Measurements from ENCODE around the gene MTFP1. TPM values are rescaled to one million over a fixed set of nuclear protein-coding genes. Genes with fewer than 3 reads are reported as not detected.
"Not testable (repeated sequence)": the region's sequence is repeated elsewhere in the genome, so short reads cannot be mapped to it uniquely, and the experiment has no call there.

MTFP1 gene
- polyA plus RNA-seq (ENCODE audit: insufficient read length), result 5.4 TPM

DNA sequence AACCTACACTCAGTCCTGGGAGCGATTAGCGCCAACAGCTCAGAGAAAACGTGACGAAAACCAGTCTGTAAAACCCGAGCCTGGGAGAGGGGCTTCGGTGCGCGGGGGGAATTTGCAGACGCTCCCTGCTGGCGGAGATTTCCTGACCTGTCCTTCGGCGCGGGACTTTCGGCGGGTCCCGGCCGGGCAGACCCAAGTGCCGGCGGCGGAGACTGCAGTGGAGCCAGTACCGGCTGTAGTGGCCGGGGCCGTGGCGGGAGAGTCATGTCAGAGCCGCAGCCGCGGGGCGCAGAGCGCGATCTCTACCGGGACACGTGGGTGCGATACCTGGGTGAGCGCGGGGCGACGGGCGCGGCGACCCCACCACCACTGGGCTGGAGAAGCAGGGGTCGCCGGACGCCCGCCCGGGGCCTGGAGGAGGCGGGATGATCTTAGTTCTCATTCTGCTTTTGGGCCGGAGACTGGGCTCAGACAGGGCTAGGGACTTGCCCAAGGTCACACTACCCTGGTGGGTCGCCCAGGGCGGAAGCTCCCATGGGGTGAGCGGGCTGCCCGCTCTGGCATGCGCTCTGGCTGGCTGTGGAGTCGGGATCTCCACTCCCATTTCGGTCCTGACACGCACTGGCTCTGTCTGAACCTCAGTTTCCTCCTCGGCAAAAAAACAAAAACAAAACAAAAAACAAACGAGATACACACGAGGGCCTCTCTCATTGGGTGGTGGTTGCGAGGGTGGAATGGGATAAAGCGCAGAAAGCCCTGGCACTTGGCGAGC, at the start of gene MTFP1:
Gene MTFP1, plus strand, starts transcription at position 153 of the 772 bp plus-strand sequence. Its CDS starts 112 bp downstream, at position 265.
- no peak for DNase-seq (ENCODE audit: low read depth)

DNA sequence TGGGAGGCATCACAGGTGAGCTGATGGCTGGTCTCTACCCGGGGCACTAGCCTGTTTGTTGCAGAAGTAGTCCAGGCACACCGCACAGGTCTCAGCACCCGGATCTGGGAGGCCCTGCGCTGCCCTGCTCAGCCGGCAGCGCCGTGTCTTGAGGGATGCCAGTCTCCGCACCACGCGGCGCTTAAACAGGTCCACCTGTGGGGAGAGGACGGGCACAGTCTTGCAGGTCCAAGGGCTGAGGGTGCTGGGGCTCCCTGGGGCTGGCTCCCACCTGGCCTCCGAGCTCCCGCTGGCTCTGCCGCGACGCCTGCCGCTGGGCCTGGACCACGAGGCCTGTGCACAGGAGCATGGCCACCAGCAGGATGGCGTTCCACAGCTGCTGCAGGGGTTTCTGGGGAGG, 45.6 kb upstream of the MTFP1 start:
- DNase-seq (ENCODE audit: low read depth), result no peak

GRCh38 chr22:30381264-30381663, 44.3 kb upstream of the MTFP1 start:
- no peak for DNase-seq (ENCODE audit: low read depth)

GRCh38 chr22:30382340-30382739, 43.2 kb upstream of the MTFP1 start:
- DNase-seq (ENCODE audit: low read depth), result no peak

DNA sequence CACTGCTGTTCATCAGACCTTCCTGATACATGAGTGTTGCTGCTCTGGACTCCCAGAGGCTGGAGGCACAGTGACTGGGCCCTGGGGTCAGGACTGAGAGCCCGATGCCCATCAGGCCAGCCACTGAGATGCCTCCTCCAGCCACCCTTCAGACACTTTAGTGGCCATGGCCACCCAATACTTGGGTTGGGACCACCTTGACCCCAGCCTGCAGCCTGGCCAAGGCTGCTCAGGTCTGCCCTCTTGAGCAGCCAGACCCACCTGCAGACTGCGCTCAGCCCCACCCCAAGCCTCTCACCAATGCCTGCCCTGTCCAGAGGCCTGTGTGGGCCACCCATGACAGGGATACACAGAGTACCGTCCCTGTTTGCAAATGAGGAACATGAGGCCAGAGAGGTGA, 42.5 kb upstream of the MTFP1 start:
- no peak for DNase-seq (ENCODE audit: low read depth)

DNA sequence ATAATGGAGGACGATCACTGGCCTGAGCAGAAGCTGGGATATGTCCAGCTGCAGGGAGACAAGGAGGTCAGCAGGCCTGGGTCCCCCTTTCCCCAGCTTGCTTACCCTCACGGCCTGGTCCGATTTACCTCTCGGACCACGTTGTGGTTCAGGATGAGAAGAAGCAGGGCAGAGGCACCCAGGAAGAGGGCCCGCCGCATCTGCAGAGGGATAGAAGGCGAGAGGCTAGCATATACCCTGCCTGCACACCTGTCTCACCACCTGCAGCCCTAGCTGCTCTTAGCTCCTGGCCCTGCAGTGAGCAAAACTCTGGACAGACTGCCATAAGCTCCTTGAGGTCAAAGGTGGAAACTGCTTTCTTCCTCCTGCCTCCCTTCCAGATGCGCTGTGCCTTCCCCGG, 39.6 kb upstream of the MTFP1 start:
- DNase-seq (ENCODE audit: low read depth), result no peak

GRCh38 chr22:30386608-30386959, 39.0 kb upstream of the MTFP1 start:
- DNase-seq (ENCODE audit: low read depth), result no peak

DNA sequence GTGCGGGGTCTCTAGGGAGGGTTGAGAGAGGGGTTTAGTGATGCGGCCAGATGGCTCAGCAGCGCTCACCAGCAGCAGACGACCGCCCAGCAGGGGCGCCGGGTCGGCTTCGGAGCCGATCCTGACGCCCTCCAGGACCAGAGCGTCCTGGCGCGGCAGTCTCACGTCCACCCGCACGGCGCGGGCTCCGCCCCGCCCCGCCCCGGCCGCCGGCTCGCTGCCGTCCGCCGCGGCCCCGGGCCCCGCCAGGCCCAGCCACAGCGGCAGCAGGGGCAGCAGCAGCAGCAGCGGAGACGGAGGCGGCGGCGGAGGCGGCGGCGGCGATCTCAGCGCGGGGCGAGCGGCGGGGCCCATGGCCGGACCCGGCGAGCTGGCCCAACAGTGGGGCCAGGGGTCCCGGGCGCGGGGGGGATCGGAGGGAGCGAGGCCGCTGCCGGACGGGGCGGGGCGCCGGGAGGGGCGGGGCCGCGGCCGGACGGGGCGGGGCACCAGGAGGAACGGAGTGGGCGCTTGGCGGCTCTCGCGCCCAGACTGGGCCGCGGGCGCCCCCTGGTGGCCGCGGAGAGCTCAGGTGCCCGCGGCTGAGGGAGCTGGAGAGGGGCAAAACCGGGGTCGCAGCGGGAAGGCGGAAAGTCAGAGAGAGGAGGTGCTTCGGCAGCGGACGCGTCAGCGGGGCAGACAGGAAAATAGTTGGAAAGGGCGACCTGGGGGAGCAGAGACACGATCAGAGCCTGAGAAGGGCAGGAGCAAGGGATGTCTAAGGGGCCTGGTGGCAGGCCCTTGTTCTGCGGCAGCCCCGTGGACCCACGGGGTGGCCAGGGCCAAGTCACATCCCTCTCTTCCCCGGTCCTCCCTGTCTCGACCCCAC, 38.4 kb upstream of the MTFP1 start, which contains the start of gene RNF215:
Gene RNF215, minus strand, starts transcription at position 452 of the 868 bp plus-strand sequence. Its CDS starts 98 bp downstream, at position 354.
- peak; percentile 47 for DNase-seq (ENCODE audit: low read depth)

DNA sequence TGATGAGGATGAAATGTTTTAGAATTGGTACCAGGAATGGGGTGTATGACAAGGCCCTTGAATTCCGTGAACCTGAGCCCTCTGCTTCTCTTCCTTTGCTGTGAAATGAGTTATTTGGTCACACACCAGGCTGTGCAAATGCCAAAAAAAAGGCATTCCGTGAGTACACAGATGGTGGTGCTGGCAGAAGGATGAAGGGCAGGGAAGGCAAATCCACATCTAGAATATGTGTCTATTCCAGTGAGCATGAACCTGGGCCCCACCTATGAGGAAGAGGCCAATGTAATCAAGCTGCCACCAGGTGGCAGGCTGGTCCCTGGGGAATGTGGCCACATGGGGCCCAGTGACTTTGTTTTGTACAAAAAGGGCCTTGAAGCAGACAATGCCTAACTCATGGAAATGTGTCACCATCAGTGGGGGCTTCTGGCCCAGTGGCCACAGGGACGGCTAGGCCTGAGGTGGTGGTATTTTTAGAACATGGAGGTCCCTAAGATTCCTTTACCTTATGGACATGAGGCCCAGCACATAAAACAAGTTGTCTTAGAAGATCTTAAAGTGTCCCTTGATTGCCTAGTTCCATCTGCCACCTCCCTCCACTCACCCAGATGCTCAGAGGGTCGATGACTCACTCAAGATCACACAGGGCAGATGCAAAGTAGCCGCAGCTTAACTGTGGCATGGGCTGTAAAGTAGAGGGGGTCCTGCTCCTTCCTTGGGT, 34.4 kb upstream of the MTFP1 start:
- no peak for DNase-seq (ENCODE audit: low read depth)

GRCh38 chr22:30392661-30393321, 32.8 kb upstream of the MTFP1 start:
- no peak for DNase-seq (ENCODE audit: low read depth)

DNA sequence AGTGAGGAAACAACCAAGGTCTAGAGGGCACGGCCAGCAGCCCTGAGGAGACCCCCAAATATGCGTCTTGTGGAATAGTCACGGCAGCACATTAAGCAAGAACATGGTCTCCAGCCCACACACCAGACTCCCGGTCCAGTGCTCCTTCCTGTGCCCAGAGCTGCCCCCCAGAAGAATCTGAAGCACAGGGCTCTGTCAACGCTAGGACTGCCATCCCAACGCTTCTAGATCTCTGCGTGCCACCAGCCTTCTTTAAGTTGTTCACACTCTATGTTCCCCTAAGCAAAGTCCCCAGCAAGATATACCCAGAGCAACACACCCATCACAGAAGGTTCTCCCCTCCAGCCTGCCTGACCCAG, 32.3 kb upstream of the MTFP1 start:
- no peak for DNase-seq (ENCODE audit: low read depth)

GRCh38 chr22:30393885-30394284, 31.7 kb upstream of the MTFP1 start:
- no peak for DNase-seq (ENCODE audit: low read depth)

- DNase-seq (ENCODE audit: low read depth), result no peak
These were observed 28.5 kb upstream of the MTFP1 start, which contains the start of gene SEC14L2 for GRCh38 chr22:30396871-30397655. TSS of gene SEC14L2 (plus strand) at chr22:30397018. CDS start at chr22:30397117, 99 bp downstream.

DNA sequence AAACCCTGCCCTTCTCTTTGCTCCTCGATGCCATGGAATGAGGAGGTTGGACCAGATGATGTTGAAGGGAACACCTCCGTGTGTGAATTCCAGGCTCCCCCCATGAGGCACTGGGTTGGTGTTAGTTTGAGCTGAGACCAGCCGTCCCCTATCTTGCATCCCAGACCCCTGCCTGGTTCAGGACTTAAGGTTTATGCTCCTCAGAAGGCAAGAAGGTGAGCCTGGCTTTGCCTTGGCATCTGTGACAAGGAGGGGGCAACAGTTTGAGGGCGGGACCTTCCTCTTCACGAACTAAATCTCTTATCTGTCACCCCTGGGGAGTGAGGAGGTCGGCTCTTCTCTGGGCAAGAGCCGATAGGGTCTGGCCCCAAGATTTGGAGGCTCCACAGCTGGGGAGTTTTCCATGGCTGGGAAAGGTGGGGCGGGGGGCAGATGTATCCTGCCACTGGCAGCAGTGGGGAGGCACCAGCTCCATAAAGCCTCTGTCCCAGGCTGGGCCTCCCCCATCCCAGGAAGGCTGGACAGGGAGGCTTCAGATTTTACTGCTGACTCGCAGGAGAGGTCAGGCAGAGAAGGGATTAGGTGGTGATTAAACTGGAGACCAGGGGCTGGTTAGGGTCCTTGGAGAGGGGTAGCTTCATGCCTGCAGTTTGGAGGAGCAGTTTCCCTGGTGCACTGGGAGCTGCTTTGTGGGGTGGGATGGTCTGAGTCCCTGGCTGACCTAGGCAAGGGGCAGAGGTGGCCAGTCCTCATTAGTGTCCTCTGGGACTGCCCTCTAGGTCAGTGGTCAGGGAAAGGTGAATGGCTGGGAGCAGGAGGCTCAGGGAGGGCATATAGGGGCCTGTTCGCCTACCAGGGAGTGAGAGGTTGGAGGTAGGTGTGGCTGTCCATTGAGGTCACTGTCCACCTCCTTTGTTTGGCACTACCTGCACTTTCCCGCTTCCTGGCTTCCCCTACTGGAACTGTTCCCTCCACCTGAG, 27.6 kb upstream of the MTFP1 start:
- no peak for DNase-seq (ENCODE audit: low read depth)

DNA sequence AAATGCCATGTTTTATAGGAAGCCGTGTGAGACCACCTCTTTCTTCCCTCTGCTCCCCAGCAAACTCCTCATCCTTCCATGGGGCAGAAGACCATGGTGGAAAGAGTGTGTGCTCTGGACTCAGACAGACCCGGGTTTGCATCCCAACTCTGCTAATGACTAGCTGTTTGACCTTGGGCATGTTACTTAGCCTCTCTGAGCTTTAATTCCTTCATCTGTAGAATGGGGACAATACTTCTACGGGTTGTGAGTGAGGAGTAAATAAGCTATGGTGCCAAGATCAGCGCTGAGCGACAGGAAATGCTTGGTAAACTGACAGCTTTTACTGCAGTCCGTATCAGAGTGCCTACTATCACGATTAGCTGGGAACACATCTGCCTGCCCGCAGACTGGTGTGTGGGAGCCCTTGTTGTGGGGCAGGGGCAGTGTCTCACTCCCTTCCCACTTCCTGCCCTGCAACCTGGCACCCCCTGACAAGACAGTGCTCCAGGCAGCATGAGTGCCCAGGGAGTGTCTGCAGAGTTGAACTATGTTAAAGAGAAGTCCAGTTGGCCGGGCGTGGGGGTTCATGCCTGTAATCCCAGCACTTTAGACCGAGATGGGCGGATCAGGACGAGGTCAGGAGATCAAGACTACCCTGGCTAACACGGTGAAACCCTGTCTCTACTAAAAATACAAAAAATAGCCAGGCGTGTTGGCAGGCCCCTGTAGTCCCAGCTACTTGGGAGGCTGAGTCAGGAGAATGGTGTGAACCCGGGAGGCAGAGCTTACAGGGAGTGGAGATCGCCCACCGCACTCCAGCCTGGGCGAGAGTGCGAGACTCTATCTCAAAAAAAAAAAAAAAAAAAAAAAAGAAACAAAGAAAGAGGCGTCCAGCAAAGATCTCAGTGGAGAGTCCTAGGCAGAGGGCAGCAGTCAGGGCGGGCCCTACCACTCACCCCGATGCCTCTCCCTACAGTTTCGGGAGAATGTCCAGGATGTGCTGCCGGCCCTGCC, 26.6 kb upstream of the MTFP1 start:
- DNase-seq (ENCODE audit: low read depth), result no peak

GRCh38 chr22:30399718-30400117, 25.9 kb upstream of the MTFP1 start:
- DNase-seq (ENCODE audit: low read depth), result no peak

DNA sequence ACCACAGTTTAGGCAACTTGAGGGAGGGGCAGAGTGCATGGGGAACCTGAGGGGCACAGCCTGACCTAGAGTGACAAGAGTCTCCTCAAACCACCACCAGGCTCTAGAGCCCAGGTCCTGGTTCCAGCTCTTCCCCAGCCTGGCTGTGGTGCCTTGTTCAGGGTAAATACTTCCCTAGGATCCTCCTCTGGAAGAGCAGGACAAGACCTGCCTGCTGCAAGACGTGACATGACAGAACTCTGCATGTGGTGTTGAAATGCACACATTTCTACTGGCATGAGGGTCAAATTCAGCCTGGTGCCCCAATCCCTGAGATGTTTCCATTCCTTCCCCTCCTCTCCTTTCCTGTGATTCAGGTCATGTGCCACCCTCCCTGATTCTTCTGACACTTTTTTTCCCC, 25.4 kb upstream of the MTFP1 start:
- no peak for DNase-seq (ENCODE audit: low read depth)

- not testable (repeated sequence) for DNase-seq (ENCODE audit: low read depth)
These were observed 24.5 kb upstream of the MTFP1 start for GRCh38 chr22:30401024-30401423.
